ENCODE data around the gene CSF2.

CSF2 gene

GRCh38 chr5:132067941-132068808 lies 5.4 kb upstream of the CSF2 start:
- no peak for DNase-seq (ENCODE audit: low spot score)

- DNase-seq (ENCODE audit: low spot score): no peak
Observed at GRCh38 chr5:132069561-132069960, 4.0 kb upstream of the CSF2 start.

- no peak for DNase-seq (ENCODE audit: low spot score)
Observed at GRCh38 chr5:132069994-132070393, 3.6 kb upstream of the CSF2 start.

GRCh38 chr5:132070460-132071337 lies 2.9 kb upstream of the CSF2 start:
- peak; percentile 15 for DNase-seq (ENCODE audit: low spot score)

GRCh38 chr5:132071338-132071707 lies 2.3 kb upstream of the CSF2 start:
- no peak for DNase-seq (ENCODE audit: low spot score)

- DNase-seq (ENCODE audit: low spot score): no peak
Observed at GRCh38 chr5:132072070-132072469, 1.5 kb upstream of the CSF2 start.

- no peak for DNase-seq (ENCODE audit: low spot score)
Observed at GRCh38 chr5:132072528-132072927, 1.1 kb upstream of the CSF2 start.

- DNase-seq (ENCODE audit: low spot score): no peak
Observed at GRCh38 chr5:132074091-132074771, 642 bp downstream of the CSF2 start.

GRCh38 chr5:132074772-132075718 lies 1.5 kb downstream of the CSF2 start:
- DNase-seq (ENCODE audit: low spot score): no peak

- DNase-seq (ENCODE audit: low spot score): no peak
Observed at GRCh38 chr5:132075719-132076077, 2.1 kb downstream of the CSF2 start.

- DNase-seq (ENCODE audit: low spot score): no peak
Observed at GRCh38 chr5:132076202-132076830, 2.7 kb downstream of the CSF2 start.

GRCh38 chr5:132076983-132077382 lies 3.4 kb downstream of the CSF2 start:
- no peak for DNase-seq (ENCODE audit: low spot score)

- no peak for DNase-seq (ENCODE audit: low spot score)
Observed at GRCh38 chr5:132079081-132079480, 5.5 kb downstream of the CSF2 start.

GRCh38 chr5:132079619-132080018 lies 6.0 kb downstream of the CSF2 start:
- DNase-seq (ENCODE audit: low spot score): no peak

- DNase-seq (ENCODE audit: low spot score): no peak
Observed at GRCh38 chr5:132080595-132080994, 7.0 kb downstream of the CSF2 start.

- no peak for DNase-seq (ENCODE audit: low spot score)
Observed at GRCh38 chr5:132081458-132081857, 7.9 kb downstream of the CSF2 start.

GRCh38 chr5:132082329-132083023 lies 8.9 kb downstream of the CSF2 start:
- DNase-seq (ENCODE audit: low spot score): no peak

- DNase-seq (ENCODE audit: low spot score): no peak
Observed at GRCh38 chr5:132083071-132083678, 9.6 kb downstream of the CSF2 start.

- no peak for DNase-seq (ENCODE audit: low spot score)
Observed at GRCh38 chr5:132085686-132086085, 12.1 kb downstream of the CSF2 start.

- peak; percentile 100 for DNase-seq (ENCODE audit: low spot score)
Observed at GRCh38 chr5:132086277-132086794, 12.7 kb downstream of the CSF2 start.

Data from kidney capillary endothelial cell (primary cell).